Gastroesophageal sphincter (tissue), 4 donors: ENCODE measurements around the gene ANKRD9. TPM values are rescaled to one million over a fixed set of nuclear protein-coding genes. Genes with fewer than 3 reads are reported as not detected.
"Not testable (repeated sequence)": the region's sequence is repeated elsewhere in the genome, so short reads cannot be mapped to it uniquely, and the experiment has no call there.

Experiments used
- ATAC-seq: fragments of 150-250 bp; one replicate; pipeline ENCODE4 v1.9.1; 2016; ENCODE audit warnings: mild to moderate bottlenecking, moderate library complexity
- H3K27ac ChIP-seq, 4 donors: fragments of 200-600 bp; sonication (generic) in 3 of 4; 1 replicate in 3 of 4; 2 replicates in 1 of 4; pipeline ENCODE4 v1.5.1; 2016 to 2019
- H3K27me3 ChIP-seq: fragments of 200-600 bp; sonication (generic); one replicate; pipeline ENCODE4 v1.5.1; 2019
- H3K36me3 ChIP-seq, 2 donors: fragments of 200-600 bp; sonication (generic); one replicate each; pipeline ENCODE4 v1.5.1; 2019; ENCODE audit warnings: control low read depth in 1 of 2
- H3K4me1 ChIP-seq, 3 donors: fragments of 200-600 bp; sonication (generic); 1 replicate in 2 of 3; 2 replicates in 1 of 3; pipeline ENCODE4 v1.5.1; 2016 to 2019; ENCODE audit warnings: control low read depth in 2 of 3
- H3K4me3 ChIP-seq, 2 donors: fragments of 200-600 bp; sonication (generic); one replicate each; pipeline ENCODE4 v1.5.1; 2019; ENCODE audit warnings: mild to moderate bottlenecking in 1 of 2, moderate library complexity in 1 of 2
- H3K9me3 ChIP-seq, 3 donors: fragments of 200-600 bp; sonication (generic); one replicate each; pipeline ENCODE4 v1.5.1; 2017 to 2019; ENCODE audit warnings: control low read depth in 2 of 3
- EP300 ChIP-seq: sonication (generic); formaldehyde crosslinking; IDR thresholded peaks from one replicate; pipeline ENCODE4 v1.6.1; 2017; ENCODE audit warnings: antibody characterized with exemption, mild to moderate bottlenecking
- POLR2A ChIP-seq, 2 donors: fragments of 450-650 bp; IDR thresholded peaks; one replicate each; pipeline ENCODE4 v1.6.1; 2017; ENCODE audit warnings: antibody characterized with exemption in 2 of 2, mild to moderate bottlenecking in 2 of 2, moderate library complexity in 1 of 2
- POLR2AphosphoS5 ChIP-seq: sonication (generic); formaldehyde crosslinking; IDR thresholded peaks from one replicate; pipeline ENCODE4 v1.6.1; 2017; ENCODE audit warnings: antibody characterized with exemption
- WGBS, 2 donors: methylation state at CpG; one replicate each; pipeline ENCODE4 v1.1.5; 2018; ENCODE audit warnings: low coverage in 1 of 2; 5-methylcytosine and 5-hydroxymethylcytosine counted together
- total RNA-seq, 4 donors: library from RNA; depleted of rRNA; stranded (reverse); fragments of >200 nt; gene quantifications; one replicate each; pipeline ENCODE4 v1.1.0, GENCODE V29; 2016
- TF ChIP-seq, protein P1 (sequence below), 4 experiments: fragments of 200-600 bp in 2 of 4; fragments of 450-650 bp in 2 of 4; sonication (generic) in 1 of 4; IDR thresholded peaks; one replicate each; pipeline ENCODE4 v1.5.1; 2017 to 2019; ENCODE audit warnings: antibody characterized with exemption in 4 of 4, mild to moderate bottlenecking in 2 of 4, moderate library complexity in 2 of 4

The ANKRD9 gene
- total RNA-seq, 4 donors from 2014 or later, result 19.4 to 44.2 (median 31.3) TPM

GRCh38 chr14:102554821-102555819 is 45.5 kb upstream of the ANKRD9 start:
- no peak for TF ChIP-seq POLR2A (IDR thresholded peaks at IDR 0.05)
- no peak for TF ChIP-seq POLR2AphosphoS5
- no peak for TF ChIP-seq EP300
- TF ChIP-seq, protein P1, sequence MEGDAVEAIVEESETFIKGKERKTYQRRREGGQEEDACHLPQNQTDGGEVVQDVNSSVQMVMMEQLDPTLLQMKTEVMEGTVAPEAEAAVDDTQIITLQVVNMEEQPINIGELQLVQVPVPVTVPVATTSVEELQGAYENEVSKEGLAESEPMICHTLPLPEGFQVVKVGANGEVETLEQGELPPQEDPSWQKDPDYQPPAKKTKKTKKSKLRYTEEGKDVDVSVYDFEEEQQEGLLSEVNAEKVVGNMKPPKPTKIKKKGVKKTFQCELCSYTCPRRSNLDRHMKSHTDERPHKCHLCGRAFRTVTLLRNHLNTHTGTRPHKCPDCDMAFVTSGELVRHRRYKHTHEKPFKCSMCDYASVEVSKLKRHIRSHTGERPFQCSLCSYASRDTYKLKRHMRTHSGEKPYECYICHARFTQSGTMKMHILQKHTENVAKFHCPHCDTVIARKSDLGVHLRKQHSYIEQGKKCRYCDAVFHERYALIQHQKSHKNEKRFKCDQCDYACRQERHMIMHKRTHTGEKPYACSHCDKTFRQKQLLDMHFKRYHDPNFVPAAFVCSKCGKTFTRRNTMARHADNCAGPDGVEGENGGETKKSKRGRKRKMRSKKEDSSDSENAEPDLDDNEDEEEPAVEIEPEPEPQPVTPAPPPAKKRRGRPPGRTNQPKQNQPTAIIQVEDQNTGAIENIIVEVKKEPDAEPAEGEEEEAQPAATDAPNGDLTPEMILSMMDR (IDR thresholded peaks at IDR 0.05), result no peak
- Histone ChIP-seq H3K9me3 (no peaks in the 10 kb centered on the region), H3K27me3 (peaks cover under 1% of the 10 kb centered on the region), H3K27ac (peak overlapping the region in 3 of 4 donors; percentile 27 to 84 (median 68)), H3K4me1 (no peaks in the 10 kb centered on the region), H3K4me3 (peak overlapping the region; percentile 73 to 92), H3K36me3 (no peaks in the 10 kb centered on the region)
- ATAC-seq, result peak; percentile 80
- WGBS, 2 donors, result 3% methylated on average over 7 of the region's 94 CpGs; no CpG with 5 or more reads in 1 of the 2 donors

DNA sequence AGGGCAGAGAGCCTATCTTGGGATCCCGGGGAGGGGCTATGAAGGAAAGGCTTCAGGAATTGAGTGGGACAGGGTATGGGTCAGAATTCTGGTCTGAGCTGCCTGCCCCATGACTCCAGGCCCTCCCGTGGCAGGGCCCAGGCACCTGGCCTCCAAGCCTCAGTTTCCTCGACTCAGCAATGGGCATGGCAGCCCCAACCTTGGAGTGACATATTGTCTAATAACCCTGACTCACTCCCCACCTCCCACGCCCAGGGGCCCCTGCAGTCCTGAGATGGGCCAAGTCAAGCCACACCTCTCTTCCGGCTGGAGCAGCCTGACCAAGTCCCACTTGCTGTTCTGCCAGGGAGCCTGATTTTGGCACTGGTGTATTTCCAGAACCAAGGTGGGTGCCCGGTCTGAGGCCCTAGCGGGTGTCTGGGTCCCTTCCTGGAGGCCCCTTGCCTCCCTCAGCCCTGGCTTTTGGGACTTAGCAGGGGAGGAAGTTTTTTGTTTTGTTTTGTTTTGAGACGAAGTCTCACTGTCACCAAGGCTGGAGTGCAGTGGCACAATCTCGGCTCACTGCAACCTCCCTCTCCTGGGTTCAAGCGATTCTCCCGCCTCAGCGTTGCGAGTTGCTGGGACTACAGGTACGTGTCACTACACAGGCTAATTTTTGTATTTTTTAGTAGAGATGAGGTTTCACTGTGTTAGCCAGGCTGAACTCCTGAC is 42.6 kb upstream of the ANKRD9 start:
- Histone ChIP-seq H3K4me3 (no peak overlapping the region), H3K36me3 (no peaks in the 10 kb centered on the region), H3K27me3 (peaks cover 10% of the 10 kb centered on the region), H3K9me3 (no peaks in the 10 kb centered on the region), H3K27ac (no peak overlapping the region), H3K4me1 (no peaks in the 10 kb centered on the region)
- peak; percentile 24 for ATAC-seq
- TF ChIP-seq EP300, result no peak
- no peak for TF ChIP-seq POLR2AphosphoS5
- no peak for TF ChIP-seq POLR2A (IDR thresholded peaks at IDR 0.05)
- TF ChIP-seq, protein P1 (IDR thresholded peaks at IDR 0.05), result no peak
- 87 to 93% methylated on average over 5 to 7 of the region's 14 CpGs for WGBS, 2 donors

DNA sequence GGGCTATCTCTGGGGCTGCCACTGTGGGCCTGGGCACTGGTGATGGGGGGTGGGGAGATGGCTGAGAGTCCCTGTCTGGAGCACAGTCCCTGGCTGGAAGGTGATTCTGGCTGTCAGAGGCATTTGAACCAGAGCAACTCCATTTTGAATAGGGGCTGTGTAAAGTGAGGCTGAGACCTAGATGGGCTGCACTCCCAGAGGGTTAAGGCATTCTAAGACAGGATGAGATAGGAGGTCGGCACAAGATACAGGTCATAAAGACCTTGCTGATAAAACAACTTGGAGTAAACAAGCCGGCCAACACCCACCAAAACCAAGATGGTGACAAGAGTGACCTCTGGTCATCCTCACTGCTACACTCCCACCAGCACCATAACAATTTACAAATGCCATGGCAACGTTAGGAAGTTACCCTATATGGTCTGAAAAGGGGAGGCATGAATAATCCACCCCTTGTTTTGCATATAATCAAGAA is 41.4 kb upstream of the ANKRD9 start:
- H3K9me3 ChIP-seq, ATAC-seq, H3K27ac ChIP-seq, H3K36me3 ChIP-seq, H3K4me1 ChIP-seq, H3K4me3 ChIP-seq: not testable (repeated sequence)
- 74 to 89% methylated on average over 3 of the region's 3 CpGs for WGBS, 2 donors
- peaks cover 22% of the 10 kb centered on the region for H3K27me3 ChIP-seq

- TF ChIP-seq POLR2AphosphoS5 (no peak), POLR2A (IDR thresholded peaks at IDR 0.05) (no peak), EP300 (no peak)
- TF ChIP-seq, protein P1 (IDR thresholded peaks at IDR 0.05), result no peak
- Histone ChIP-seq H3K36me3 (no peaks in the 10 kb centered on the region), H3K27ac (no peak overlapping the region), H3K4me3 (no peak overlapping the region), H3K27me3 (peaks cover 44% of the 10 kb centered on the region), H3K9me3 (no peaks in the 10 kb centered on the region), H3K4me1 (peaks cover 0 to 17% (median 0%) of the 10 kb centered on the region in 3 donors)
- ATAC-seq, result no peak
- WGBS, 2 donors, result 55 to 62% methylated on average over 2 to 3 of the region's 3 CpGs
These were observed 39.2 kb upstream of the ANKRD9 start for GRCh38 chr14:102548616-102549240.
